GM18951 (cell line): ENCODE measurements around the gene PFKL.

Experiments used
- POLR2A ChIP-seq: IDR thresholded peaks from 4 replicates; pipeline ENCODE4 v1.6.1; 2011; ENCODE audit warnings: mild to moderate bottlenecking; ENCODE audit not compliant: insufficient read length, insufficient read depth; ENCODE audit errors: extremely low read depth
- in situ Hi-C: fragments of 300-500 bp; cut with MboI; formaldehyde crosslinking; loops from one replicate; pipeline ENCODE4 v1.12.0; 2022; ENCODE audit warnings: low sequenced_read_pairs, mixed read lengths, inconsistent platforms; ENCODE audit not compliant: unreplicated experiment

Gene PFKL

DNA sequence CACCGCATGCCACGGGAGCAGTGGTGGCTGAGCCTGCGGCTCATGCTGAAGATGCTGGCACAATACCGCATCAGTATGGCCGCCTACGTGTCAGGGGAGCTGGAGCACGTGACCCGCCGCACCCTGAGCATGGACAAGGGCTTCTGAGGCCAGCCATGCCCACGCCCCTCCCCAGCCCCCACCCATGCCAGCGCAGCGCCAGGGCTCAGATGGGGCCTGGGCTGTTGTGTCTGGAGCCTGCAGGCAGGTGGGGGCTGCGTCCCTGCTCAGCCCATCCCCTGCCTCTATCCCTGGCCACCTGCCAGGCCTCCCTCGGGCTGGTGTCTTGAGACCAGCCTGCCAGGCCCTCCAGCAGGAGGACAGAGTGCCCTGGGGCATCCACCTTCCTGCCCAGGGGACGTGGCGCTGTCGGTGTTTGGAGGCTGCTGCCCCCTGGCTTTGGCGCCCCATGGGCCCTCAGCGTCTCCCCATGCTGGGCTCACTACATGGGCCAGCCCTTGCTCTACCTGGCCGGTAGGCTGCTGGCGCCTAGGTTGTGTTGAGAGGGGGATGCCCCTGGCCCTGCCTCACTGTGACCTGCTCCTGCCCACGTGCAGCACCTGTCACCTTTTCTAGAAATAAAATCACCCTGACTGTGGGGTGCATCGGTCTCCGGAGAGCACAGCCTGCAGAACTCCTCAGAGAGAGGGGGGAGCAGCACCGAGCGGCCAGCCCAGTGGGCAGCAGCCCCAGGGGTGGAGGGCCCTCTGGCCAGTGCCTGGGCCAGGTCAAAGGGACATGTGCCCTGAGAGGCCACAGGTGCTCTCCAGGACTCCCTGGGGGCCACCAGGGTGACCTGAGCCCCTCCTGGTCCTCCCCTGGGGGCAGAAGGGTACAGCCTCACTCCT is 27.1 kb downstream of the PFKL start:
- in situ Hi-C loops, result no loop called here

DNA sequence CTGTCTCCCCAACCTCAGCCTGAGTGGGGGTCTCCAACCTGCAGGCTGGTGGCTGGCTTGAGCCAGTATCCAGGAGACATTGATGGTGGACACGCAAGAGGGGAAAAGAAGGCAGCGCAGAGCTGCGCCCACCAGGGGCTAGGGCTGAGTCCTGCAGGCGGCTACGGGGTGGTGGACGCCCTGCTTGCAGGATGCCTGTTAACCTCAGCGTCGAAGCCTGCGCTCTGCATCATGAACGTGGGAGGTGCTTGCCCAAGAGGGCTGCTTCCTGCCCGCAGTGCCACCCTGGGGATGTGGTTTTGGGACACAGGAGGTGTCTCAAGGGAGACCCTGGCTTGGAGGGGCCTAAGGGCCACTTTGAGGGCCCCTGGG is 27.7 kb downstream of the PFKL start:
- no peak for TF ChIP-seq POLR2A
- in situ Hi-C loops, result no loop called here

More for the DNA sequence above, 27.1 kb downstream of the PFKL start:
- TF ChIP-seq POLR2A, result peak; percentile 4

DNA sequence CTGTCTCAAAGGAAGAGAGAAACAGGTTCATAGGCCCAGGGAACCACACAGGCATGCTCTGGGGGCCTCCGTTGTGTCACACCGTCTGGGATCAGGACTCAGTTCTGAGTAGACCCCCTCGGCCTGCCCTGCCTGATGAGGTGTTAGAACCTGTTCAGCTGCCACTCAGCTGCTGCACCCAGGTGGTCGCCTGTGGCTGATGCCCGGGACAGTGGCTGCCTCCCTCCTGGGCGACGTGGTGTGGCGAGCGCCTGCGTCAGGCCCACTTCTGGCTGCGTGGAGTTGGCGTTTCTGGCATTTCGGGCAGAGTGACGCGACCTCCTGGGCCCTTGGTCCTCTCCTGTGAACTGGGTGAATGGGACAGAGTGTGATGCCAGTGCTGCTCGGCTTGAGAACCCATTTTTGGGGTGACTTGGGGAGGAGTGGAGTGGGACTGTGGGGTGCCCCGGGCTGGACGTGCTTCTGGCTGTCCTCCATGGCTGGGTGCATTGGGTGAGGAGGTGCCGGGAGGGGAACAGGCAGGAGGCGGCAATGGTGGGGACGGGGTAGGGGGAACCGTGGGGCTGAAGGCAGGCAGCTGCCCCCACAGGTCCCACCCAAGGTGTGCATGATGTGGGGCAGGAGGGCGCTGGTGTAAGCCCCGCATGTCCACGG is 28.5 kb downstream of the PFKL start:
- in situ Hi-C loops, result no loop called here
- TF ChIP-seq POLR2A, result no peak

DNA sequence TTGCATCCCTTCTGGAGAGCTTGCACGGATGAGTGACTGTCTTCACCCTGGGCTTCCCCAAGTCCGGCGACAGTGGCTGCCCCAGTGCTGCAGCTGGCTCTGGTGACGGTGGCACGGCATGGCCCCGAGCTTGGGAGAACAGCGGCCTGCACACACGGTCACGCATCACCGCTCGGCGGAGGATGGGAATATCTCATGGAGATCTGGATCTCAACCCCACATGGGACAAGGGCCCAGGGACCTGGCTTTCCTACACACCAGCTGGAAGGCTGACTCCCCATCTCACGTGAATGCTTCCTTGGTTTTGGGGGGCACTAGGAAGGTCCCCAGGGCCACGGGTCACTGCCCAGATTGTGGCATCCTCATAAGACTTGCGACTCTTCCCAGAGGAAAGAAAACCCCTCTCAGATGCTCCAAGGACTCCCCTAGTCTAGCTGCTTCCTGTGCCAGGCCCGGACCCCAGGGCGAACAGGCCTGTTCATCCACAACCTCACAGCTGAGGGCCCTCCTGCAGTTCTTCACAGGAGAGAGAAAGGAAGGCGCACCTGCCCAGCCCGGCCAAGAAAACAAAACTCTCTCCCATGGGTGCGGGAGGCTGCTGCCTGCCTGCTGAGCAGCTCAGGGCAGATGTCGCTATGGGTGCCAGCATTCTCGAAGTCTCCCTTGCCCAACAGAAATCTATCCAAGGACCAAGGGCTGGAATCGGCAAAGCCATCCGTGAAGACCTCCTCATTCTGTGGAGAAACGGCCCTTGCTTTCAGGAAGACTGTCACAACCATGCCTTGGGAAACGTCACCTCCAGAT is 29.4 kb downstream of the PFKL start:
- in situ Hi-C loops, result no loop called here
- TF ChIP-seq POLR2A, result no peak

DNA sequence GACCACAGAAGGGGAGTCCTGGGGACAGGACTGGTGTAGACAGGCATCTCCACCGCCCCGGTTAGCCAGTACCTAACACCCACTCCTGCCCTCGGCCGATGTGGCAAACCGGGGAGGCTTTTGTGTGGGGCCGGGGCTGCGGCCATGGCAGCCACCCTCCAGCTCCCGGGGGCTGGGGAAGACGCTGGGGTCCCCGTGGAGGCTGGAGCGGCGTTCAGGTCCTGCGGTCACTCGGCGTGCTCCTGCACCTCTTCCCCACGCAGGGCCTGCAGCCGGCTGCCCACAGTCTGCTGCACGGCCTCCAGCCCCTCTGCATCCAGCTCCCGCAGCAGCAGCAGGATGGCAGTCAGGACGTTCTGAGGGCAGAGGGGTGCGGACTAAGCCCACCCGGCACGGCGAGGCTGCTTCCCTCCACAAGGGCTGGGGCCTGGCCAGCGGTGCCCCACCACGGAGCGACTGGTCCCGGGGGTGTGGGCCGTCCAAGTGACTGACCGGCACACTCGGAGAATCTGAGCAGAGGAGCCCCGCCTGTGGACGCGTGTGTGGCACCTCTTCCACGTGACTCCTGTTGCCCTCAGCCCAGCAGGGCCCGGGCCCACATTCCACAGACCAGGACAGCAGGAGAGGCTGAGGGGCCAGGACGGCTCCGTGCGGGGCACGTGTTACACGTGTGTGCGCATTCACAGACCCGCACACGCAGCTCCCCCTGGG is 30.3 kb downstream of the PFKL start:
- TF ChIP-seq POLR2A, result no peak
- in situ Hi-C loops, result no loop called here

DNA sequence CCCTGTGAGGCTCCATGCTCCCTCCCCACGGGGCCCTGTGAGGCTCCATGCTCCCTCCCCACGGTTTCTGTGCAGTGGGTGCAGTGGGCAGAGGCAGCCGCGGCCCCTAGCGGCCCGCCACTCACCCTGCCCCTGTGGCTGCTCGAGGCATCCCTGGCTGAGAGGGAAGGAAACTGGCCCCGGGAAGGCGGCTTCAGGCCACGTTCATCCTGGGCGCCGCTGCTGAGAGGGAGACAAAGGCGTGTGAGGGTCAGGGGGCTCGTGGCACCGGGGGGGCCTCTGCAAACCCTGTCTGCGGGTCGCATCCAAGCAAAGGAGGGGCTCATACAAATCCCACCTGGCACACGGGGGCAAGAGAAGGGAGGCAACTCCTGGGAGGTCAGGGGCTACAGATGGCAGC is 30.8 kb downstream of the PFKL start:
- TF ChIP-seq POLR2A, result no peak
- in situ Hi-C loops, result no loop called here

DNA sequence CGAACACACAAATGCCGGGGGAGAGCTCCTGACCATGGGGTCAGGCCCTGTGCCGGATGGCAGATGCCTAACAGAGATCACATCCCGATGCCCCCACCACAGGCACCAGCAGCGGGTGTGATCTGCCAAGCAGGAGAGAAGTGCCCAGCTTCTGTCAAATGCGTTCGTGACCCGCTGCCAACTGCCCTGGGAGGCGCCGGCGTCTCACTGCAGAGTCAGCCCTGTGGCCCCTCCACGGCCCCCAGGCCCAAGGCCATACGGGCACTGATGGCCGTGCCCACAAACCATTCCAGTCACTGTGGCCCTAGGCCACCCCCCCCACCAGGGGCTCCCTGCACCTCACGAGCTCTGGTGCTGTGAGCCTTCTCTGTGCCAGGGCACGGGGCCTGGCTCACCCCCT is 31.4 kb downstream of the PFKL start:
- in situ Hi-C loops, result no loop called here
- no peak for TF ChIP-seq POLR2A

DNA sequence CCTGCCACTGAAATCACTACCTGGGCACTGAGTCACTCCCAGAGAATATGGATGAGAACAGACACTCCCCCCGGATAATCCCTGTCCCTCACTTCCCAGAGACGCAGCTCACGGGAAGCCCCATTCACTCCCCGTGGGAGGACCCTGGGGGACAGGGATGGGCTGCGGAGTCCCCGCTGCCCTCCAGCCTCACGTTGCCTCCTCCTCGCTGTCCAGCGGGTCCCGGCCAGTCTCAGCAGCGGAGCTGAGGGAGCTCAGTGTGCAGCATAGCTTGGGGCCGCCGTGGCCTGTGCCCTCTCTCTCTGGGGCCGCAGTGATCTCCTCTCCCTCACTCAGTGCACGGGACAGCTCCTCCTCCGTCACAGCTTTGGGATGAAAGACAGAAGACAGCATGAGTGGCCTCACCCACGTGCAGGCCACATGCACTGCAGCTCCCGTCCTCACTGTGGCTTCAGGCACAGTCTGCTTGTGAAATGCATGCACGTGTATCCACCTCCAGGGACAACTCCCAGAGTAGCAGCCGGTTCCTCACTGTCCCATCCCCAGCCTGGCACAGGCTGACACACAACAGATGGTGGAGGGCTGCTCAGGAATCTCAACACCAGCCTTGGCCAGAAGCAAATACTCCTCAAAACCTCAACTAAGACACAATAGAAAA is 31.9 kb downstream of the PFKL start:
- in situ Hi-C loops, result no loop called here
- no peak for TF ChIP-seq POLR2A

DNA sequence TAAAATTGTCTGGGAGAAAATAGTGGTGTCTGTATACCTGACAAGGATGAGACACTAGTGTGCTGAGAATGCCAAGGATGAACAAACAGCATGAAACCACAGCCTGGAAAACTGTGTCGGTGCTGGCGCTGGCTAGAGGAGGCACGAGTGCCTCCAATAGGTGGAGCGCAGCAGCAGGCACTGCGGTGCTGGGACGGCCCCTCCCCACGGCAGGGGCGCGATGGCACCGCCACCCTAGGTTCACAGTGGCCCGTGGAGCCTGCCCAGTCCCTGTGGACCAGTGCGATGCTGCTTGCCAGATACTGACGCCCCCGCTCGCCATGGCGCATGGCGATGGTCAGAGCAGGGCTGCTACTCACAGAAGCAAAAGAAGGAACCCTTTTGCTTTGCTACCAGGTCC is 32.5 kb downstream of the PFKL start:
- in situ Hi-C loops, result no loop called here
- TF ChIP-seq POLR2A, result no peak

DNA sequence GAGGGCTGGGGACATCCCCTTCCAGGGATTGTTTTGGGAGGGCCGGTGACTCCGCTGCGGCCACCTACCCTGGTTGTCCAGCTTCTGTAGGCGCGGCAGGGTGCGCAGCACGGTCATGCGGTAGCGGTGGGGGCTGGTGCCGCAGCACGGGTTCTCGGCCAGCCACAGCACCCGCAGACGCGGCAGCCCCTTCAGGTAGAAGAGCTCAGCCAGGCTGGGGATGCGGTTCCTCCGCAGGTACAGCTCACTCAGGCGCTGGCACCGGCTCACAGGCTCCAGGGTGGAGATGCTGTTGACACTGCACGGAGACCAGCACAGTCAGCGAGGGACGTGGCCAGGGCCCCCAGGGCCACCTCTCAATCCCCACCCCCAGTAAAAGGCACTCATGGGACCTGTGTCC is 33.1 kb downstream of the PFKL start:
- in situ Hi-C loops, result no loop called here

DNA sequence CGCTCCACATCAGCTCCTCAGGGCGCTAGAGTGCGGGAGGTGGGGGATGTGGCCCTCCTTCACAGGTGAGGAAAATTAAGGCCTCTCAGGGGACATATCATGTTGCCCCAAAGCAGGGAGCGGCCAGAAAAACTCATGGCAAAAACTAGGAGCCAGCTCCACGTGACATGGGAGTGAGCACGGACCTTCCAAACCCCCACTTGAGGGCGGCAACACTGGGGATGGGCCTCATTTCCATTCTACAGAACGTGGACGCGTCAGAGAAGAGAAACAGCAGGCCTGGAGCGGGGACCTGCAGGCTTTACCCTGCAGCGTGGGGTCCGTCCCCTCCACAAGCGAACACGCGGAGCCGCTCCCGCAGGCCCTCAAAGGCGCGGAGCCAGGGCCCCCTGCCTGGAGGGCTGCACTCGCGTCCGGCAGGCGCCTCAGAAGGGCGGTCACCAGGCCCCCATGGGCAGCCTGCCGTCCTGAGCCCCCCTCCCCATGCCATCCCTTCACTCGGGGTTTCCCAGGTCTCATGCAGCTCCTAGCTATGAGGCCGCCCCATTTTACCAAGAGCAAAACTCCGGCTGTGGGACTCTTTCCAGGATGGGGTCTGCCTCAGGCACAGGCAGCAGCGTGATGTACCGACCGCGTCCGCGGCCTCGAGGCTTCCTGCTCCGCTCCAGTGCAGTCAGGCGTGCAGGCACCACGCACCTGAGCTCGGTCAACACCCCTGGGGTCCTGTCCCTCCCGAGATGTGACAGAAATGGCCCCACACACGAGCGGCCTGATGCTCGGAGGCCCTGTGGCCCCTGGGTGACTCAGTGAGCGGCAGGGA is 33.9 kb downstream of the PFKL start:
- in situ Hi-C loops, result no loop called here
- TF ChIP-seq POLR2A, result no peak

More for the DNA sequence above, 33.1 kb downstream of the PFKL start:
- TF ChIP-seq POLR2A, result no peak
